Non-pigmented ciliary epithelial cell (primary cell): ENCODE results near the gene FBXO46.

Experiments
- DNase-seq: peaks from one replicate; pipeline ENCODE4 v3.0.0-alpha.2; 2010; ENCODE audit warnings: low read depth

The FBXO46 gene, protein sequence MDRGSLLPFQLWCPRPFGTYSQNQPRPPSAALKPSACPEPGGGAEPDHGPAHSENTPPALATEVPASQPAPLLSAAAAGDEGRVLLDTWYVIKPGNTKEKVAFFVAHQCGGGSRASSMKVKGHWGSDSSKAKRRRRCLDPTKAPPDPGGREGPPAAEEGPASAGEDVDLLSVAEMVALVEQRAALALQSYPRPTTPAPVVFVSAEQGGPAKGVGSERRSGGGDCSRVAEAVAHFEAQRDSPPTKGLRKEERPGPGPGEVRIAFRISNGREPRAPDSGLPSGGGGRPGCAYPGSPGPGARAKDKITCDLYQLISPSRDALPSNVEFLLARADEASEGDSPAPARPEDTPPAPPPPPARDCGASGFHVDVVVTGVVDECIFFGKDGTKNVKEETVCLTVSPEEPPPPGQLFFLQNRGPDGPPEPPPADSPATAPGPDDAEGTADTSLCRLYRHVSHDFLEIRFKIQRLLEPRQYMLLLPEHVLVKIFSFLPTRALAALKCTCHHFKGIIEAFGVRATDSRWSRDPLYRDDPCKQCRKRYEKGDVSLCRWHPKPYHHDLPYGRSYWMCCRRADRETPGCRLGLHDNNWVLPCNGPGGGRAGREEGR

DNA sequence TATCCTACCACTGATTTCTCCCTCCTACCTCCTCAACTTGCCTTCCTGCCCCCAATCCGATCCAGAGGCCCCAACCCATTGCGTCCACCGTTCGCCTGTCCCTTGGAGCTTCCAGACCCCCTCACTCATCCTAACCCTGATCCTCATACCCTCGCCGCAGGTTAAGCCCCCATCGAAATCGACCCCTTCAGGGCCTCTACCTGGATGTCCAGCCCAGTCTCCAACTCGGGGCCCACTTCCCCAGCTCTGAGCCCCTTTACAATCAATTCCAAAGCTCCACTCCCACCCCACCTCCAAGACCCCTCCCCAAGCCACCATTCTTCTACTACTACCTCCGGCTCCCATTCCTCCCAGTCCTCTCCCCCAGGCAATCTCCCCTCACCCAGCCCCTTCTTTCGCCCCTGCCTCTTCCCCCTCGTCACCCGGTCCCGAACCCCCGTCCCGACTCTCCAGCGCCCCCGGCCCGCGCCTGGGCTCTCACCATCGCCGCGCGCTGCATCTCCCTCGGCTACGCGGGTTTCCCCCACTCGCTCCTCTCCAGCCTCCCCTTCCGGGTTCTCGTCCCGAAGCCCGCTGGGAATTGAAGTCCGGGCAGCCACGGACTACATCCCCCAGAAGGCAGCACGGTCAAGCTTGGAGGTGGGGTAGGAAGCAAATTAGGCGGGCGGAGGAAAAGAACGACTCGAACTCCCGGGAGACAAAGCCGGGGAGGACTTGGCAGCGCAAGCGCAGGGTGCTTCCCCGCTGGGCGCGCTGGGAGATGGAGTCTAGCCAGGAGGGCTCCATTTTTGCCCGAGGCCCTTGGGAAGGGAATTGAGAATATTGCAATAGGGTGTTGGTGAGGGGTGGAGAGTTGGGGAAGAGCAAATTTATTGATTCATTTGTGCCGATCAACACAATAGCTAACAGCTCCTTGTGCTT lies at the start of gene FBXO46:
FBXO46 (minus strand) TSS at position 529 of the 921 bp plus-strand sequence. CDS start 17,401 bp downstream, outside the sequence.
- peak; percentile 93 for DNase-seq

DNA sequence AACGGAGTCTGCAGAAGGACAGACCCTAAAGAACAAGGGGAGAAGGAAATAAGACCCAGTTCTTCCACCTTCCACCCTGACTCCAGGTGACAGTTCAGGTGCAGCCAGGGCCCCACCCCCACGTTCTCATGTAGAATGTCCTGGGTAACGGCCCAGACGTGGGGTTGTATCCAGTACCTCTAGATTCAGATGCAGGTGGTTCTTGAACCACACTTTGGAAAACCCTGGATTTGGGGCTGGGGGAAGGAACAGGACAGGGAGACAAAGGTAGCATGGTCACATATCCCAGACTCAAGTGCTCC lies 49.4 kb upstream of the FBXO46 start:
- no peak for DNase-seq

DNA sequence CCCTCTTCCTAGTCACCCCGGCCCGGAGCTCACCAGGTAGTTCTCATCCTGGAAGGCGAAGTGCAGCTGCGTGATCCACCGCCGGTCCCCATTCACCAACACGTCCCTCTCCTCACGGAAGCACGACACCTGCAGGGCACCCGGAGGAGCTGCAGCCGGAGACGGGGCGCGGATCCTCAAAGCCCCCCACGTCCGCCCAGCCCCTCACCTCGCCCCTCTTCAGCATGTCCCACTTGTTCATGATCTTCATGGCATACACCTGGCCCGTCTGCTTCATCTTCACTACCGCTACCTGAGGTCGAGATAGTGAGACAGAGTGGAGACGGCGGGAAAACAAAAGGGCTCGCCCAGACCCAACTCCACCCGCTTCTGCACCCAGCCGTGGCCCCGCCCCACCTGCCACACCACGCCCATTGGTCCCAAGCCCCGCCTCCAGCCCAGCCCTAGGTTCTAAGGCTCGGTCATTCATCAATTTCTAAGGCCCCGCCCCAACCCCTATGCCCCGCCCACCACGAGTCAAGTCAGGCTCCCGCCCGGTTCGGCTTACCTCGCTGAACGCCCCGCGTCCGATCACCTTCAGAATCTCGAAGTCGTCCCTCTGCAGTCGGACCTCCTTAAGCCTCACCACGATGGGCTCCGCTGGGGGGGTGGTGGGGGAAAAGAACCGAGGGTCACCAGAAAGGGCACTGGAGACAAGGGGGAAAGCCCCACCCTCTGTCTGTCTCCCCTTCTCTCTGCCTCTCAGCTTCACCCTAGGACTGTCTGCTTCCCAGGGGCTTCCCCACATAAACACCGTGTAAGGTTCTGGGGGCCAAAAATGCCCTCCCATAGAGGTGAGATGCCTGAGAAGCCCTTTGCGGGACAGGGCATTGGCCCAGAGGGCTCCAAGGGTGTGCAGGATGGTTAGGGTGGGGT lies 48.8 kb upstream of the FBXO46 start:
- no peak for DNase-seq

DNA sequence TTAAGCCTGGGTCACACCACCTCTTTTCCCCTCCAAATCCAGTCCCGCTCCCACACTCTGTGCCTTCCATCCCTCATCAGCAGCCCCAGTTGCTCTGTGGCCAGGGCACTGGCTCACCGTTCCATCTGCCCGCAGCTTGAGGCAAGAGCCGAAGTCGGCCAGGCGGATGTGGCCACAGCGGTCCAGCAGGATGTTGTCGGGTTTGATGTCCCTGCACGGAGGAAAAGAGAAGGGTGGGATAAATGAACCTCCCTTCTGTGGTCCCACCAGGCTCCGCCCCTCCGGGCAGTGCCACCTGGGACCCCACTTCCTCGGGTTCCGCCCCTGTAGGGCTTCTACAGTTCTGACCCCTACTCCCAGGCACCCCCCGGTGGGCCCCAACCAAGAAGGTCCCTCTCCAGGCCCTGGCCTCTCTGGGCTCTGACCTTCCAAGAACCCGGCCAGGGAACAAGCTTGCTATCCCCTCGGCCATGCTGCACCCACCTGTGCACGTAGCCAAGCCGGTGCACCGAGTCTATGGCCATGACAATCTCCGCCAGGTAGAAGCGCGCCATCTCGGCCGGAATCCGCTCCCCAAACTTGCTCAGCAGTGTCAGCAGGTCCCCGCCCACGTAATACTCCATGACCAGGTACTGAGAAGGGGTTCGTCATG lies 47.4 kb upstream of the FBXO46 start:
- no peak for DNase-seq

DNA sequence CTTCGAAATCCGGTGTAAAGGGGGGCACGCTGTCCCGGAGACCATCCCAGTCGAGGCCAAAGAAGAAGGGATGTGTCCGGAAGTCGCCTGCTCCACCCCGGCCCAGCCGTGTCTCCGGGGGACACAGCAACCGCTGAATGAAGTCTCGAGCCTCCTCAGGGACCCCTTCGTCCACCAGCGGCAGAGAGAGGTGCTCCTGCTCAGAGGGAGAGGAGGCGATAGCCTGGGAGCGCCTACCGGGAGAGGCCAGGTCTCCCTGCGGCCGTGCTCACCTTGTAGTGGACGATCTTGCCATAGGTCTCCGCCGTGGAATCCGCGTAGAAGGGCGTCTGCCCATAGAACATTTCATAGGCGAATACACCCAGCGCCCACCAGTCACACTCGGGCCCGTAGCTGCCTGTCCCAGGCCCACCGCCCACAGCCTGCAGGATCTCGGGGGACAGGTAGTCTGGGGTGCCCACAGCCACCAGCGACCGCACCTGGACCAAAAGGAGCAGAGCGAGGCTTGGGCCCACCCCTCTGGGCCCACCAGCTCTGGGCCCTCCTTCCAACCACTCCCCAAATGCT lies 46.8 kb upstream of the FBXO46 start:
- DNase-seq: no peak

DNA sequence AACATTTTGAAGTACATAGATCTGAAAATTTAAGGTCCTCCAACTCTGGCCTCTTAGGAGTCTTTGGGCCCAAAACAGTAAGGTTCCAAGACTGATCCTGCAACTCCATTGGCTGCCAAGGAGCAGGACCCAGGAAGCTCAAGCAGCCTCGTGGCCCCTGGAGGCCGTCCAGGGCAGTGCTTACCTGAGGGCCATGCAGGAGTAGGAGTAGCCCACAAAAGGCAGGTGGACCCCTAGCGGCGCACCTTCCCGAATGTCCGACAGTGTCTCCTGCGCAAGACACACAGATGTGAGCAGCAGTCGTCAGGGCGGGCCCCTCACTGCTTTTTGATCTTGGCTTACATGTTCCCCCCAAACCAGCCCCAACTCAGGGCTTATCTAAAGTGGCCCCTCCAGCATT lies 44.1 kb upstream of the FBXO46 start:
- DNase-seq: no peak

DNA sequence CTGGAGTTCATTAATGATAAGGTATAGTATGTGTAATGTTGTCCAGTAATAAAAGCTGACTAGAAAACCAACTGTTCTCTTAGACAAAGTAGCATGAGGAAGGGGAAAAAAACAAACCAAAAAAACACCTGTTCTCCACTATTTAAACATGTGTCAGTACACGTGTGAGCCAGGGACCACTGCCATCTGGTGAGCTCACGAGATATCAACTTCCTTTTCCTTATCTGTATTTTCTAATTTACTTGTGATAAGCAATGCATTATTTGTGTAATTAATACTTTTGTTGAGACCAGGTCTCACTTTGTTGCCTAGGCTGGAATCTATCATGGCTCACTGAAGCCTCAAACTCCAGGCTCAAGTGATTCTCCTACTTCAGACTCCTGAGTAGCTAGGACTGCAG lies 42.7 kb upstream of the FBXO46 start:
- DNase-seq: no peak

DNA sequence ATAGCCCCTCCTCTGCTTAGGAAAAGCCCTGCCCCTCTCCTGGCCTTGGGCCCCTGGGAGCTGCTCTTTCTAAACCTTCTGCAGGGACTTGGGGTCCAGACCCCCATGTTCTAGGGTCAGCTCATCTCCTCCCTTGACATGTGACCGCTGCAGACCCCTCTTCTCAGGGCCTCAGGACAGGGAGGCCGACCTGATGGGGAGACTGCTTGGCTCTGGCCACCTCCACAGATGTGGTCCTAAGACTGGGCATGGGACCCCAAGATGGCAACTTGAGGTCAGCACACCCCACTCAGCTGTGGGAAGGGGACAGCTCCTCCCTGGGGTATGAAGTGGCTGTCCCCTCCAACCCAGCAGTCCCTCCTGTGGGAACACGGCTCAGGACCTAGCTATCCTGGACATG lies 42.2 kb upstream of the FBXO46 start:
- DNase-seq: no peak

DNA sequence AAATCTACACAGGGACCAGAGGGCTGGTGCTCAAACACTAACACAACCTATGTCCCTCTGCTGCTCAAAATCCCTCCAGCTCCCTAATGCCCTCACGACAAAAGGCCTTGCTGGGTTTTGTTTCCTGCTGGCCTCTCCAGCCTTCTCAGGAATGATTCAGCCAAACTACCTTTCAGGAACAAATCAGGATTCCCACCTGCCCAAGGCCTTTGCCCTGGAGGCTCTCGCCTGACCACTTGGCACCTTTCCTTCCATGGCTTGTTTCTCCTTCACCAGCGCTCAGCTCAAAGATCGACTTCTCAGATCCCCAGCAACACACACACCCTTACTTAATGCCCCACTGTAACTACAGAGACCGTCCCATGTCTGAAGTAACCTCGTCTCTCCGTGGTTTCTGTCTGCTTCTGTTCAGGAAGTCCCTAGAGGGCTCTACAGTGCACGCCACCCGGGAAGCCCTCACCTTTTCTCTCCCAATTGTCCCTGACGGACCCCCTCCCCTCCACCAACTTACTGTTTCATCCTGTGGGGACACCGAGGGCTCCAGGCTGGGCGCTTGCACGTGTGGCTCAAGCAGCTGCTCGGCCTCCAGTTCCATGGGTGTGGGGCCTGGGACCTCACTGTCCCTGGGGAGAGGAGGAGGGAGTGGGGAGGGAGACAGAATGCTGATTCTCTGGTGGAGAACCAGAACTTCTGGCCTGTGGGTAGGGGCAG lies 41.6 kb upstream of the FBXO46 start:
- no peak for DNase-seq

DNA sequence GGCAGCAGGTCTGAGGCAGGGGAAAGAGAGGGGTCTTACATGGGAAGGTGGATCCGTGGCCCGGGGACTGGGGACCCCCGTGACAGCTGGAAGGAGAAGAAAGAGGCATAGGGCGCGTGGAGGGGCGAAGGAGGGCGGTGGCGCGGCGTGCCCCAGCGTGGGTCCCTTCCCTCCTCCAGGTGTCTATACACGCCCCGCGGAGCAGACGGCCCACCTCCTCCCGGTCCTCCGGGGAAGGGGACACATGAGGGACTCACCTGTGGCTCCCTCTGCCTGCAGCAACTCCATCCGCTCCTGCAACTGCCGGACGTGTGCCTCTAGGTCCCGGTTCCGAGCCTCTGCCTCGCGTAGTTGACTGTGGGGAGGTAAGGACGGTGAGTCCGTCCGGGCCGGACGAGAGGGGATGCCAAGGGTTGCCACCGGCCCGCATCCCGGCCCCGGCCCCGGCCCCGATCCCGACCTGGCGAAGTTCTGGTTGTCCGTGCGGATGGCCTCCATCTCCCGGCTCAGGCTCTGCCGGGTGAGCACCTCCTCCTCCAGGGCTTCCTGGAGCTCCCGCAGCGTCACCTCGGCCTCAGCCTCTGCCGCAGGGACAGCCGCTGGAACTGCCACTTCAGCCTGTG lies 40.7 kb upstream of the FBXO46 start:
- no peak for DNase-seq

DNA sequence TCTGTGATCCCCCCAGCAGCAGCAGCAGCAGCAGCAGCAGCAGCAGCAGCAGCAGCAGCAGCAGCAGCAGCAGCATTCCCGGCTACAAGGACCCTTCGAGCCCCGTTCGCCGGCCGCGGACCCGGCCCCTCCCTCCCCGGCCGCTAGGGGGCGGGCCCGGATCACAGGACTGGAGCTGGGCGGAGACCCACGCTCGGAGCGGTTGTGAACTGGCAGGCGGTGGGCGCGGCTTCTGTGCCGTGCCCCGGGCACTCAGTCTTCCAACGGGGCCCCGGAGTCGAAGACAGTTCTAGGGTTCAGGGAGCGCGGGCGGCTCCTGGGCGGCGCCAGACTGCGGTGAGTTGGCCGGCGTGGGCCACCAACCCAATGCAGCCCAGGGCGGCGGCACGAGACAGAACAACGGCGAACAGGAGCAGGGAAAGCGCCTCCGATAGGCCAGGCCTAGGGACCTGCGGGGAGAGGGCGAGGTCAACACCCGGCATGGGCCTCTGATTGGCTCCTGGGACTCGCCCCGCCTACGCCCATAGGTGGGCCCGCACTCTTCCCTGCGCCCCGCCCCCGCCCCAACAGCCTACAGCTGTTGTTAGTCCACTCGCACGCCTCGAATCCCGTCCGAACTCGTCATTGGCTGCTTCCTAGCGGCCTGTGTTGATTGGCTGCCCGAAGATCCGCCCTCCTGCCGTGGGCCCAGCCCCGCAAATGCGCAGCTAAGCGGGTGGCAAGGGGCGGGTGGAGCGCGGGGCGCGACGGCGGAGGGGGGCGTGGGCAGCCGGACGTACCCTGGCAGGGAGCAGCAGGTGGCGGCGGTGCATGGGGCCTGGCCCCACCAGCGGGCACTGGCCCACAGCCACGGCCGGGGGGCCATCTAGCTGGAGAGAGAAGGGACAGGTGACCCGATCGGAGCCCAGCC lies 39.8 kb upstream of the FBXO46 start:
- peak; percentile 90 for DNase-seq

DNA sequence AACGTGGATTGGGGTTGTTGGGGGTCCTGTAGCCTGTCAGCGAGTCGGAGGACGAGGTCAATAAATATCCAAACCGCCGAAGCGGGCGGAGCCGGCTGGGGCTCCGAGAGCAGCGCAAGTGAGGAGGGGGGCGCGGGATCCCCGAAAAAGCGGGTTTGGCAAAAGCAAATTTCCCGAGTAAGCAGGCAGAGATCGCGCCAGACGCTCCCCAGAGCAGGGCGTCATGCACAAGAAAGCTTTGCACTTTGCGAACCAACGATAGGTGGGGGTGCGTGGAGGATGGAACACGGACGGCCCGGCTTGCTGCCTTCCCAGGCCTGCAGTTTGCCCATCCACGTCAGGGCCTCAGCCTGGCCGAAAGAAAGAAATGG lies 39.1 kb upstream of the FBXO46 start:
- DNase-seq: no peak

DNA sequence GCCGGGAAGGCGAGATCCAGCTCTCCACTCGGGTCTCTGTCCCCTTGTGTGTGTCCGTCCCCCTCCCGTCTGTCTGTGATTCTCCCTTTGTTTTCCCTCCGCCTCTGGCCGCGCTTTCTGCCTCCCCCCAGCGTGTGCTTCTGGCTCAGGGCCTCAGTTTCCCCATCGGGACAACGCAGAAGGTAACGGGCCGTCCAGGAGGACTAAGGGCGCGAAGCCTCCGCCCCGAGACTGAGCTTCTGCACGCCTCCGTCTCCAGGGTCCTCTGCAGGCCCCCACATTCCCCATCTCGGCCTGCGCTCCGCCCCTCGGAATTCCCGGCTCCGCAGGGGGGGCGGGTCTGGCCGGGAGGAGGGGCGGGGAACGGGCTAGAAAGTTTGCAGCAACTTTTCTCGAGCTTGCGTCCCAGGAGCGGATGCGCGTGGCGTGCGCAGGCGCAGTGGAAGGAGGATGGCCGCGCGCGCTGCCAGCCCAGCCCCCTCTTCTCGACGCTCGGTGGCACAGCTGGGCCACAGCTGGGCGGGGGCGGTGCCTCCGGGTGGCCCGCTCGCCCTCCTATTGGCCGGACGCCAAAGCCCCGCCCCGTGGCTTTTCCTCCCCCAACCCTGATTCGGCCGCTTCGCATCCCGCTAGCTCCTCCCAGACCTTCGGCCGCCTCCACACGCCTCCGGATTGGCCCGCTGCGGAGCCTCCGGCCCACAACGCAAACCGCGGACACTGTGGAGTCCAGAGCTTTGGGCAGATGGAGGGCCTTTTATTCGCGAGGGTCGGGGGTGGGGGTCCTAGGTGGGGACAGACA lies 38.5 kb upstream of the FBXO46 start, which contains the start of gene SIX5:
SIX5 (minus strand) TSS at position 269 of the 799 bp plus-strand sequence. CDS start 408 bp downstream, outside the sequence.
- DNase-seq: peak; percentile 81

DNA sequence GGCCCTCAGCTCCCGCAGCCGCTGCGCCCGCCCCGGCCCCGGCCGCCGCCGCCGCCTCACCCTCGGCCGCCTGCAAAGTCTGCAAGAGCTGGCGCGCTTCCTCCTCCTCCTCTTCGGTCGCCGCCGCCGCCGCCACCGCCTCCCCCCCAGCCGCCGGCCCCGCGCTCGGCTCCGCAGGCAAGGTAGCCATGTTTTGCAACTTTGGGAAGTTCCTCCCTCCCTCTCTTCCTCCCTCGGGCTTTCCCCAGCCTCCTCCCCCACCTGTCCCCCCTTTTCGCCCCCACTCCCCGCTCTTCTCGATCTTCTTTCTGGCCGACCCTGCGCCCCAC lies 37.9 kb upstream of the FBXO46 start:
- no peak for DNase-seq

DNA sequence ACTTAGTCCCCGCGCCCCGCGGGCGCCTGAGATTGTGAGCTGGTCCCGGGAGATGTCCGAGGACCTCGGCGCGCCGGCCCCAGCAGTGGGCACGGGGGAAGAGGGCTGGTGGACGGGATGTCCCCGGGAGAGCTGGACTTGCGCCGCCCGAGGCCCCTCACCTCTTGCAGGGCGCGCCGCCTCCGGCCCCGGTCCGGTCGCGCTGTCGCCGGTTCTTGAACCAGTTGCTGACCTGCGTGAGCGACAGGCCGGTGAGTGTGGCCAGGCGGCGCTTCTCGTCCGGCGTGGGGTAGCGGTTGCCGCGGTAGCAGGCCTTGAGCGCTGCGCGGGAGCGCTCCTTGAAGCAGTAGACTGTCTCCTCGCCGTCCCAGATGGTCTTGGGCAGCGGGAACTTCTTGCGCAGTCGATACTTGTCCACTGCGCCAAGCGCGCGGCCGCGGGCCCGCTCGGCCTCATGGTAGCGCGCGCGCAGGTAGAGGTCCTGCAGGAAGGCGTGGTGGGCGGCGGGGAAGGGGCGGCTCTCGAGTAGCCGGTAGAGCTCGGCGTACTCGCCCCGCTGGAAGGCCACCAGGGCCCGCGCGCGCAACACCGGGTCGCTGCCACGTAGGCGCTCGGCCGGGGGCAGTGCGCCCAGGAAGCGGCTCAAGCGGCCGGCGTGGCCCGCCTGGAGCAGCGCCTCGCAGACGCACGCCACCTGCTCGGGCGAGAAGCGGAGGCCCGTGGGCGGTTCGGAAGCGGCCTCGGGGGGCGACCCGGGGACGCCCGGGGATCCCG lies 37.4 kb upstream of the FBXO46 start:
- no peak for DNase-seq

DNA sequence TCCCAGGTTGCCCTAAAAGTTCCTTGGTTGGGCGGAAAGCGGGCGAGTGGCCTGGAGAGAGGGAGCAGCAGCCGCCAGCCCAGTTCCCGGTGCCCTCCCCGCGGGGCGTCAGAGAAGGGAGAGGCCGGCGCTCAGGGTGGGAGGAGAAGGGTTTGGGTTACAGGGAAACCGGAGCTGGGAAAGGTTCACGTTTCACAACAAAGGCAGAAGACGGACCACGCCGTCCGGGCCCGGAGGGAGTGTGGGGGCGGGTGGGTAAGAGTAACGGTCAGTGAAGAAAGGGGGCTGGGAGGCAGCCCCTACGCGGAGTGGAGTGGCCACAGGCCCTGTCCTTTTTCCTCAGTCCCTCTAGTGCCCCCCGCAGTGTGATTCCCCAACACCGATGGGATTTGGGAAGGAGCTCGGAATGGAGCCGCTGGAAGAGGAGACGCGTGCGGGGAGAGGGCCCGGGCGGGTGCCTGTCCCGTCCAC lies 36.7 kb upstream of the FBXO46 start:
- peak; percentile 42 for DNase-seq

DNA sequence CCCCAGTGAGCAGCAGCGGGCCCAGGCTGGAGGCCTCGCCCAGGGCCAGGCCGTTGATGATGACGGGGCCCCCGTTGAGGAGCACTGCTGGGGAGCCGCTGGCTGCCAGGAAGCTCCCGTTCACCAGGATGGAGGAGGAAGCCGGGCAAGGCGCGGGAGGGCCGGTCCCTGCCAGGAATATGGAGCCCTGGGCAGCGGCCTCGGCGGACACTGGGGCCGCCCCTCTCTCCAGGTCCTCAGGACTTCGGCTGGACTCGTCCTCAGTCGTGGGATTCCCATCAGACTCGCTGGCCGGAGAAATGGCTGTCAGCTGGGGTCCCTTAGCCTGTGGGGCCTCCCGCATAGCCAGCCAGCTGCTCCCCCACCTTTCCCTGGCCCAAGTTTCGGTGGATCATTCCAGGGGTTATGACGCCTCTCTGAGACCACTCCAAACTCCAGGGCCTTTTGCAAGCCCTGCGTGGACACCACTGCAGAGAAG lies 36.2 kb upstream of the FBXO46 start:
- DNase-seq: no peak
